ENCODE measurements around the gene FER. TPM values are rescaled to one million over a fixed set of nuclear protein-coding genes. Genes with fewer than 3 reads are reported as not detected.

Gene FER
- total RNA-seq, 1 donor from 2014 or later = 30.7 TPM

DNA sequence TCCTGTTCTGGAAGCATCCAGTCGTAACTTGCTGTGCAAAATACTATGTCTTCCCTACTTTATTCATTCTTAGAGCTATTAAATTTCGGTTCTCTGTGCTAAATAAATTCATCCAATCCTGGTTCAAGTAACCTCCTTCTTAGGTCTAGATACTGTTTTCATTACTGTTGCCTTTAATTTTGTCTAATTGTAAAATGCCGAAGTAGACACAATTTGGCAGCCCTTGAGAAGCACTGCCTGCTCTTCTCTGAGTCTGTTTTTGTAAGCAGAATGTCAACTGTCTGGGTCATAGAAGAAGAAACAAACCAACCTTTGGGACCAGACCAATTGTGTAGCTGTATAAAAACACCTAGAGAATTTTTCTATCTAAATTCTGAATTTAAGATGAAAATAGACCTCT, 412.8 kb downstream of the FER start:
- Mint-ChIP-seq H3K27me3 (ENCODE audit: unreplicated experiment) (no peaks in the 10 kb centered on the region), H3K27ac (ENCODE audit: unreplicated experiment) (no peak overlapping the region), H3K36me3 (ENCODE audit: low read depth, unreplicated experiment) (no peaks in the 10 kb centered on the region), H3K9me3 (ENCODE audit: unreplicated experiment) (no peaks in the 10 kb centered on the region), H3K4me3 (ENCODE audit: unreplicated experiment) (no peak overlapping the region), H3K4me1 (ENCODE audit: unreplicated experiment) (no peaks in the 10 kb centered on the region)
- DNase-seq (ENCODE audit: low spot score) = no peak
- TF ChIP-seq, protein P1, sequence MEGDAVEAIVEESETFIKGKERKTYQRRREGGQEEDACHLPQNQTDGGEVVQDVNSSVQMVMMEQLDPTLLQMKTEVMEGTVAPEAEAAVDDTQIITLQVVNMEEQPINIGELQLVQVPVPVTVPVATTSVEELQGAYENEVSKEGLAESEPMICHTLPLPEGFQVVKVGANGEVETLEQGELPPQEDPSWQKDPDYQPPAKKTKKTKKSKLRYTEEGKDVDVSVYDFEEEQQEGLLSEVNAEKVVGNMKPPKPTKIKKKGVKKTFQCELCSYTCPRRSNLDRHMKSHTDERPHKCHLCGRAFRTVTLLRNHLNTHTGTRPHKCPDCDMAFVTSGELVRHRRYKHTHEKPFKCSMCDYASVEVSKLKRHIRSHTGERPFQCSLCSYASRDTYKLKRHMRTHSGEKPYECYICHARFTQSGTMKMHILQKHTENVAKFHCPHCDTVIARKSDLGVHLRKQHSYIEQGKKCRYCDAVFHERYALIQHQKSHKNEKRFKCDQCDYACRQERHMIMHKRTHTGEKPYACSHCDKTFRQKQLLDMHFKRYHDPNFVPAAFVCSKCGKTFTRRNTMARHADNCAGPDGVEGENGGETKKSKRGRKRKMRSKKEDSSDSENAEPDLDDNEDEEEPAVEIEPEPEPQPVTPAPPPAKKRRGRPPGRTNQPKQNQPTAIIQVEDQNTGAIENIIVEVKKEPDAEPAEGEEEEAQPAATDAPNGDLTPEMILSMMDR (IDR thresholded peaks at IDR 0.05; ENCODE audit: unreplicated experiment) = no peak

DNA sequence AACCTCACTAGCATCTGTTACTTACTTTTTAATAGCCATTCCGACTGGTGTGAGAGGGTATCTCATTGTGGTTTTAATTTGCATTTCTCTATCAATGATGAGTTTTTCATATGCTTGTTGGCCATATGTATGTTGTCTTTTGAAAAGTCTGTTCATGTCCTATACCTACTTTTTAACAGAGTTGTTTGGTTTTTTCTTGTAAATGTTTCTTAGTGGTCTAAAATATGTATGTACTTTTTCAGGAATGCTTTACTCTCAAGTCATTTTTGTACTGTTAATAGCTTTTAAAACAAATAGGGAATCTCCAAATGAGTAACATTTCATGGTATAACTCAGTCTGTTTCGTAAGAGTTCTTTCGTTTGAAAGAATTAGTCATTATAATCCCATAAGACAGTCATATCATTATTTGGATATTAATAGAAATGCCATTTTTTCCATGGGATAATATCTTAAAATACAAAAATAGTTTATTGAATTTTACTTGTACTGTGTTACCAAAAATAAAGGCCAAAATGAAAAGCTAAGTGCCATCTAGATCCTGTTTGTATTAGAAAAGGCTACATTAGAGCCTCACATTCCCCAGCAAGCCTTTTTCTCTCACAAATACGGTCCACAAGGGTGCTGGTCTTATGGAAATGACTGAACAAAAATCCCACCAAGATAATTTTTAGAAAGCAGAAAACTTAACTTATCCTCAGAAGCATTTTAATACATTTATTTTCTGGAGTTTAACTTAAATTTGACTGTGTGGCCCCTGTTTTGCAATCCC, 414.4 kb downstream of the FER start:
- TF ChIP-seq, protein P1 (IDR thresholded peaks at IDR 0.05; ENCODE audit: unreplicated experiment) = no peak
- Mint-ChIP-seq H3K27me3 (ENCODE audit: unreplicated experiment) (no peaks in the 10 kb centered on the region), H3K27ac (ENCODE audit: unreplicated experiment) (no peak overlapping the region), H3K4me3 (ENCODE audit: unreplicated experiment) (no peak overlapping the region), H3K9me3 (ENCODE audit: unreplicated experiment) (no peaks in the 10 kb centered on the region), H3K36me3 (ENCODE audit: low read depth, unreplicated experiment) (no peaks in the 10 kb centered on the region), H3K4me1 (ENCODE audit: unreplicated experiment) (no peaks in the 10 kb centered on the region)
- no peak for DNase-seq (ENCODE audit: low spot score)

DNA sequence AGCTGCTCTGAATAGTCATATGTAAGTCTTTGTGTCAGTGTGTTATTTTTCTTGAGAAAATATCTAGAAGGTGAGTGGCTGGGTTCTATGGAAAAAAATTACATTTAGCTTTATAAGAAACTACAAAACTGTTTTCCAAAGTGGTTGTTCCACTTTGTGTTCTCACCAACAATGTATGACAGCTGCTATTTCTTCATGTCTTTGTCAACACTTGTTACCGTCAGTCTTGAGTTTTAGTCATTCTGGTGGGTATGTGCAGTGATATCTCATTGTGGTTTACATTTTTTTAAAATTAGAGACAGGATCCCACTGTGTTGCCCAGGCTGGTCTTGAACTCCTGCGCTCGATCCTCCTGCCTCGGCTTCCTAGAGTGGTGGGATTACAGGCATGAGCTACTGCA, 415.6 kb downstream of the FER start:
- no peaks in the 10 kb centered on the region for H3K4me1 Mint-ChIP-seq (ENCODE audit: unreplicated experiment)
- no peak for DNase-seq (ENCODE audit: low spot score)
- H3K4me3 Mint-ChIP-seq (ENCODE audit: unreplicated experiment) = no peak overlapping the region
- TF ChIP-seq, protein P1 (IDR thresholded peaks at IDR 0.05; ENCODE audit: unreplicated experiment) = no peak
- H3K9me3 Mint-ChIP-seq (ENCODE audit: unreplicated experiment) = no peaks in the 10 kb centered on the region
- H3K27me3 Mint-ChIP-seq (ENCODE audit: unreplicated experiment) = no peaks in the 10 kb centered on the region
- H3K27ac Mint-ChIP-seq (ENCODE audit: unreplicated experiment) = no peak overlapping the region
- H3K36me3 Mint-ChIP-seq (ENCODE audit: low read depth, unreplicated experiment) = no peaks in the 10 kb centered on the region

DNA sequence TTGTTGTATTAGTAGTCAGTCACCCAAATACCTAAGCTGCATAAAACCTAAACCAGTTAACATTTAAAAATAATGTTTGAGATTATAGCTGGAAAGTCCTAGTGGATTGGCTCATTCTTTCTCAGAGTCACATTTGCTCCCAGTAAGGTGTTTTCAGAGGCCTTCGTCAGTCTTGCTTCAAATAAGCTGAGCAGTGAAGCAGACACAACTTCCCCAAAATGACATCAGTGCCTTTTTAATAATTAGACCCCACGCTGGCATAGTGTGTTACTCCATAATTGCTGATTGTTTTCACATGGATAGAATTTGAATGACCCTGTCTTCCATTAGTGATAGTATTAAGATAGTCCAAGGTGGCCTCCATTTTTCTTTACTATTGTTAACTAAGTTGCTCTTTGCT, 416.3 kb downstream of the FER start:
- Mint-ChIP-seq H3K4me3 (ENCODE audit: unreplicated experiment) (no peak overlapping the region), H3K27me3 (ENCODE audit: unreplicated experiment) (no peaks in the 10 kb centered on the region), H3K4me1 (ENCODE audit: unreplicated experiment) (no peaks in the 10 kb centered on the region), H3K36me3 (ENCODE audit: low read depth, unreplicated experiment) (no peaks in the 10 kb centered on the region), H3K9me3 (ENCODE audit: unreplicated experiment) (no peaks in the 10 kb centered on the region), H3K27ac (ENCODE audit: unreplicated experiment) (no peak overlapping the region)
- TF ChIP-seq, protein P1 (IDR thresholded peaks at IDR 0.05; ENCODE audit: unreplicated experiment) = no peak
- DNase-seq (ENCODE audit: low spot score) = no peak

DNA sequence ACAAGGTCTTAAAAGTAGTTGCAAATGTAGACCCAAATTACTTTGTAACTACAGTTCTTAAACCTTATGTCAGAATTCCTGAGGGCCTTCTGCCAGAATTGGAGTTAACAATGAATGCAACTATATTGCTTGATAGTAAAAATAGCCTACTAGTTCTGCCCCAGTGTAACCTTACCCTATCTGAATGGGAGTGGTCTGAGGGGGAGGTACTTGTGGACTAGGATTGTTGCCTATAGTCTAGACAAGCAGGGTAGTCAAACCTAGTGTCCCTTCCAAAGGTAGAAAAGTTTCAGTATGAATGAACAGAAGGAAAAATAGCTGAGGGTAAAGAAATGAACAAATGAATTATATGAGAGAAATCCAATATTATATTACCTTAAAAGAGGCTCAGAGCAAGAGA, 419.9 kb downstream of the FER start:
- H3K4me1 Mint-ChIP-seq (ENCODE audit: unreplicated experiment) = no peaks in the 10 kb centered on the region
- TF ChIP-seq, protein P1 (IDR thresholded peaks at IDR 0.05; ENCODE audit: unreplicated experiment) = no peak
- no peak for DNase-seq (ENCODE audit: low spot score)
- no peaks in the 10 kb centered on the region for H3K27me3 Mint-ChIP-seq (ENCODE audit: unreplicated experiment)
- H3K36me3 Mint-ChIP-seq (ENCODE audit: low read depth, unreplicated experiment) = no peaks in the 10 kb centered on the region
- H3K4me3 Mint-ChIP-seq (ENCODE audit: unreplicated experiment) = no peak overlapping the region
- no peak overlapping the region for H3K27ac Mint-ChIP-seq (ENCODE audit: unreplicated experiment)
- no peaks in the 10 kb centered on the region for H3K9me3 Mint-ChIP-seq (ENCODE audit: unreplicated experiment)
